ENCODE results near the gene PSMC5. TPM values are rescaled to one million over a fixed set of nuclear protein-coding genes. Genes with fewer than 3 reads are reported as not detected.

The PSMC5 gene
- total and polyA plus RNA-seq, 2 donors (not counting 3 experiments of a cell fraction or from before 2014, with no cell fraction given), result 179 to 236 TPM

- peaks cover 7% of the 10 kb centered on the region for H3K79me2 ChIP-seq (ENCODE audit: control insufficient read depth, insufficient read depth, low read length)
- H3K4me2 ChIP-seq (ENCODE audit: insufficient read depth, low read length), result no peak overlapping the region
- ChIA-PET POLR2A (no interaction called here), CTCF (interaction anchor here (0.7 kb wide), 1 partner anchor 68 kb away, joined by 3 read pairs; no protein-coding TSS in a partner anchor)
- intact Hi-C loops (cut with micrococcal nuclease) (no loop called here), dilution Hi-C loops (cut with MboI; ENCODE audit: extremely low pct_ligation_motif_present, low sequenced_read_pairs) (no loop called here)
- no peak overlapping the region for H2AFZ ChIP-seq (ENCODE audit: low read depth, low read length)
- no peak overlapping the region for H3K27ac ChIP-seq (ENCODE audit: insufficient read depth, low read depth, low read length)
- BruUV-seq (replicated peaks), result no TSS peak
- H4K20me1 ChIP-seq (replicated peaks; ENCODE audit: control insufficient read depth, extremely low read depth, insufficient read depth, low read length), result no peaks in the 10 kb centered on the region
- H3K36me3 ChIP-seq (ENCODE audit: control insufficient read depth in 2 of 2, extremely low read depth in 1 of 2, insufficient read depth in 2 of 2, low read length in 2 of 2), result peaks cover 66 to 70% of the 10 kb centered on the region in 2 experiments
- FAIRE-seq, result no peak
- H3K4me3 ChIP-seq (replicated peaks in 1 of 3; ENCODE audit: insufficient read depth in 1 of 3, low read depth in 1 of 3, low read length in 3 of 3), result no peak overlapping the region
- H3K9ac ChIP-seq (replicated peaks; ENCODE audit: extremely low read depth, insufficient read depth, low read length), result no peak overlapping the region
- H3K27me3 ChIP-seq (ENCODE audit: control insufficient read depth in 2 of 2, insufficient read depth in 2 of 2, low read length in 2 of 2), result no peaks in the 10 kb centered on the region
- no peak for TF ChIP-seq POLR2A (IDR thresholded peaks at IDR 0.05; ENCODE audit: low read depth, low read length)
- no peak for TF ChIP-seq FOS (IDR thresholded peaks at IDR 0.05; ENCODE audit: borderline replicate concordance, insufficient read depth, low read length)
- no peak for TF ChIP-seq MYC (IDR thresholded peaks at IDR 0.05; ENCODE audit: low read depth, low read length)
- no peak for TF ChIP-seq JUN (IDR thresholded peaks at IDR 0.05; ENCODE audit: borderline replicate concordance, insufficient read depth, insufficient read length, low read depth)
- no peak for TF ChIP-seq POLR2AphosphoS5 (IDR thresholded peaks at IDR 0.05; ENCODE audit: insufficient read depth, low read depth, low read length)
- no peak for TF ChIP-seq GATA2 (IDR thresholded peaks at IDR 0.05; ENCODE audit: insufficient read depth, insufficient read length, low read depth, low read length)
- no peak for TF ChIP-seq EZH2 (IDR thresholded peaks at IDR 0.05; ENCODE audit: borderline replicate concordance, low read depth, low read length, severe bottlenecking)
- TF ChIP-seq, protein P1, sequence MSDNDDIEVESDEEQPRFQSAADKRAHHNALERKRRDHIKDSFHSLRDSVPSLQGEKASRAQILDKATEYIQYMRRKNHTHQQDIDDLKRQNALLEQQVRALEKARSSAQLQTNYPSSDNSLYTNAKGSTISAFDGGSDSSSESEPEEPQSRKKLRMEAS (IDR thresholded peaks at IDR 0.05; ENCODE audit: insufficient read depth, insufficient read length), result no peak
- TF ChIP-seq, protein P2, sequence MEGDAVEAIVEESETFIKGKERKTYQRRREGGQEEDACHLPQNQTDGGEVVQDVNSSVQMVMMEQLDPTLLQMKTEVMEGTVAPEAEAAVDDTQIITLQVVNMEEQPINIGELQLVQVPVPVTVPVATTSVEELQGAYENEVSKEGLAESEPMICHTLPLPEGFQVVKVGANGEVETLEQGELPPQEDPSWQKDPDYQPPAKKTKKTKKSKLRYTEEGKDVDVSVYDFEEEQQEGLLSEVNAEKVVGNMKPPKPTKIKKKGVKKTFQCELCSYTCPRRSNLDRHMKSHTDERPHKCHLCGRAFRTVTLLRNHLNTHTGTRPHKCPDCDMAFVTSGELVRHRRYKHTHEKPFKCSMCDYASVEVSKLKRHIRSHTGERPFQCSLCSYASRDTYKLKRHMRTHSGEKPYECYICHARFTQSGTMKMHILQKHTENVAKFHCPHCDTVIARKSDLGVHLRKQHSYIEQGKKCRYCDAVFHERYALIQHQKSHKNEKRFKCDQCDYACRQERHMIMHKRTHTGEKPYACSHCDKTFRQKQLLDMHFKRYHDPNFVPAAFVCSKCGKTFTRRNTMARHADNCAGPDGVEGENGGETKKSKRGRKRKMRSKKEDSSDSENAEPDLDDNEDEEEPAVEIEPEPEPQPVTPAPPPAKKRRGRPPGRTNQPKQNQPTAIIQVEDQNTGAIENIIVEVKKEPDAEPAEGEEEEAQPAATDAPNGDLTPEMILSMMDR (IDR thresholded peaks at IDR 0.05; ENCODE audit: extremely low read depth in 1 of 2, insufficient read depth in 1 of 2, low read depth in 1 of 2, low read length in 2 of 2), result no peak
- no peak for DNase-seq (ENCODE audit: low read depth, low spot score)
- no peaks in the 10 kb centered on the region for H3K9me1 ChIP-seq (replicated peaks; ENCODE audit: control insufficient read depth, extremely low read depth, insufficient read depth, low read length)
- no peaks in the 10 kb centered on the region for H3K4me1 ChIP-seq (ENCODE audit: control insufficient read depth, extremely low read depth, insufficient read depth, low read length)
- no peaks in the 10 kb centered on the region for H3K9me3 ChIP-seq (replicated peaks; ENCODE audit: control insufficient read depth, insufficient read depth, low read length)
Observed at GRCh38 chr17:63819131-63819530, 8.1 kb upstream of the PSMC5 start.
